ENCODE data around the gene AXIN1.

GRCh38 chr16:280552-280951, 72.0 kb downstream of the AXIN1 start, which contains the start of gene ARHGDIG:
- no peak for TF ChIP-seq CTCF (IDR thresholded peaks at IDR 0.05; ENCODE audit: insufficient read depth, low read depth, low read length)
- no peak for TF ChIP-seq EZH2 (IDR thresholded peaks at IDR 0.05; ENCODE audit: insufficient read depth, low read length)
